ENCODE measurements around the gene ST8SIA2.

ST8SIA2 gene

DNA sequence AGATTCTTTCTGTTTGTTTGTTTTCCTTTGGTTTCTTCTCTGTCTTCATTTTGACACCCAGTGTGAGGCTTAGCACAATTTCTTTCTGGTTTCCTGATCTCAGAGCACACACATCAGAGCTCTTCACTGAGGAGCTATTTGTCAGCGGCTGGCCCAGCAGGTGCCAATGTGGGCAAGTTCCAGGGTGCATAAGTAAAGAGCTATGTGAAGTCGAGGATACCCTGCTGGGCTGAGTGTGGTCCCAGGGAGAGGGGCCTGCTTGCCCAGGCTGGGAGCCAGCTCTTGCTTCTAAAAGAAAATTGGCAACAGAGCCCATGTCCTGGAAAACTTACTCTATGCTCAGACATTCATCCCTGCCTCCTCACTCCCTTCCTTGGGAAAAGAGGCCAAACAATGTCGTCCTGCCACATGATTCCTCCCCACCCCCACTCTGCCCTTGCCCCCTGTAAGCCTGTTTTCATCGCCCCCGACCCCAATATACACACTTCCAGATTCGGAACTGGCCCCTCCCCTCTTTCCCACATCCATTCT, 101.2 kb downstream of the ST8SIA2 start:
- no peak for DNase-seq (ENCODE audit: low read depth in 3 of 3)

DNA sequence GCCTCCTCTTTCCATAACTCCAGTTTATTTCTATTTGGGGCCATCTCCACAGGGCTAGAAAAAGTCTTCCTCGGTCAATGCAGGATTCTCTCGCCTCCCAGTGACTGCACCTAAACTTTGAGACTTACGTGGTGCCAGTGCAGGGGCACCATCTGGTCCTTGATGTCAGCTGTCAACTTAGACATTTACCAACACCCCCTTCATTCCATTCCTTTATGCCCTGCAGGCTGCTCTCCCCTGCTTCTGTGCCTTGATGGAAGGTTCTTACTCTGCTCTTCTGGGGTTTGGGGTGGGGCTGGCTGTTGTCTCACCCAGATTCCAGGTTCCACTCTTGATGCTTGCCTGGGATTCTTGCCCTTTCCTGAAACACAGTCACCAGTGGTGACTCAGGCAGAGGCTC, 101.8 kb downstream of the ST8SIA2 start:
- DNase-seq (ENCODE audit: low read depth in 3 of 3): no peak

GRCh38 chr15:92499731-92500530, 106.2 kb downstream of the ST8SIA2 start:
- no peak for DNase-seq (ENCODE audit: low read depth in 3 of 3)

DNA sequence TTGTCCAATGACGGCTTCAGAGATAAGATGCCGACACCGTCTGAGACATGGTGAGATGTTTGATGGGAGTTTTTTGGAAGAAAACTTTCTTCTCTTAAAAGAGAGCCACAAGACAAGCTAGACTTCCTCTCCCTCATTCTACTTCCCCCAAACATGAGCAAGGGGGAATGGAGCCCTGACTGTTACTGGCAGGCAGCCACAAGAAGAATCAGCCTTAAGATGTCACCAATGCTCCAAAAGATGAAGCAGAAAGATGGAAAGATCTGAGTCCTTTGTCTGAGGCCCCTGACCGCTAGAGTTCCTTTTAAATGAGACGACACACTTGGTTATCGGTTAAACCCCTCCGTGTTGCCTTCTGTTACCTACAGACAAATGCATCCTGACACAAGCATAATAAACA, 108.7 kb downstream of the ST8SIA2 start:
- DNase-seq (ENCODE audit: low read depth in 3 of 3): no peak

- no peak for DNase-seq (ENCODE audit: low read depth in 3 of 3)
Measured at GRCh38 chr15:92502930-92503857, 109.5 kb downstream of the ST8SIA2 start.

GRCh38 chr15:92503889-92504288, 110.2 kb downstream of the ST8SIA2 start:
- no peak for DNase-seq (ENCODE audit: low read depth in 3 of 3)

DNA sequence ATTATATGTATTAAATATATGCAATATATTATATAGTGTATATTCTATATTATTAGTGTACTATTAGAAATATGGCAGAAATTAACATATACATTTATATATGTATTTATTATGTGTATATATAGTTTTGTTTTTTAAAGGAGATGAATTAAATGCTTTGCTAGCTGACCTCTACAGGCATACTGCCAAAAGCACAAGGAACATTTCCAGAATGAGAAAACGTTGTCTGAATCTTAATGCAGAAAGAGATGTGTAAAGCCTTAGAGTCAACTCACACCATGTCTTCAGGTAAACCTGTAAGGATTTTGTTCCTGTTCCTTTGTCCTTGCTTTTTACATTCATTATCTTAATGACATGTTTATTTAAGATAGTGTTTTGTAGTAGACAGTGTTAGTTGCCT, 111.9 kb downstream of the ST8SIA2 start:
- no peak for DNase-seq (ENCODE audit: low read depth in 3 of 3)

GRCh38 chr15:92506506-92506905, 112.8 kb downstream of the ST8SIA2 start:
- DNase-seq (ENCODE audit: low read depth in 3 of 3): no peak

DNA sequence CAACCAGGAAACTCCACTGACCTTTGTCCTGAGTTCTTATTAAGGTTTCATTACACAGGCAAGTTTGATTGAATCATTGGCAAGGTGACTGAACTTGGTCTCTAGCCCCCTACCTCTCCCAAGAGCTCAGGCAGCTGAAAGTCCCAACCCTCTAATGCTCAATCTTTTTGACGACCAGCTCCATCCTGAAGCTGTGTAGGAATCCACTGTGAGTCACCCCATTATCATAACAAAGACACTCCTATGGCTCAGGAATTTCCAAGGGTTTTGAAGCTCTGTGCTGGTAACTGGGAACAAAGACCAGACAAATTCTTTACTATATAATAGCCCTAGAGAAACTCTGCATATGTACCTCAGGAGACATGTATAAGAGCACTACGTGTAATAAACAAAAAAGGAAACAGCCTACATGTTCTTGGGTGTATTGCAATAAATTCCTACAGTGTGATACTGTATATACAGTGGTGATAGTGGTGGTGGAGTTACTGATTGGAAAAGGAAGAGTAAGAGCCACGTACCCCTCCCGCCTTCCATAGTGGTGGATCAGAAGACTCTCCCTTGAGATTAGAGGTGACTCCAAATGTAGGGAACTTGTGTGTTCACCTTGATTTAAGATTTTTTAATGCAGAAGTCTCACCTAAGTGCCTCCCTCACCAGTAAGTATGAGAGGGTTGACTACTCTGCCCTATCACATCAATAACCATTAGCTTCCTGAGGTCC, 116.6 kb downstream of the ST8SIA2 start:
- no peak for DNase-seq (ENCODE audit: low read depth in 3 of 3)

Data from stimulated activated CD4-positive, alpha-beta T cell treated with anti-CD3 and anti-CD28 coated beads, TNF-alpha, amount 100 ng/mL, for 24 hours (primary cell).